AG04449 (cell line): ENCODE measurements around the gene HMG20A.

Experiments
- CTCF ChIA-PET: fragments of 350-600 bp; formaldehyde crosslinking; extraction: SDS; loops from one replicate; lab custom pipeline; 2021; ENCODE audit warnings: antibody characterized with exemption; lab: Yijun Ruan, JAX
- POLR2A ChIA-PET: fragments of 400-600, 350-600 bp; formaldehyde crosslinking; extraction: SDS; loops from one replicate; lab custom pipeline; 2020; ENCODE audit warnings: antibody characterized with exemption, inconsistent platforms; lab: Yijun Ruan, JAX
- DNase-seq: peaks from one replicate; pipeline ENCODE4 v3.0.0-alpha.2; 2010; ENCODE audit warnings: low read depth, low spot score
- H3K4me3 ChIP-seq: 2 replicates; pipeline ENCODE4 v1.5.1; 2011; ENCODE audit warnings: low read depth, mild to moderate bottlenecking, control low read depth, low read length
- TF ChIP-seq, protein P1 (sequence below): IDR thresholded peaks from one replicate; pipeline ENCODE4 v1.5.1; 2011; ENCODE audit warnings: mild to moderate bottlenecking, moderate library complexity, low read length, control low read depth, inconsistent platforms; ENCODE audit not compliant: insufficient read depth; ENCODE audit errors: missing control alignments

The HMG20A gene

DNA sequence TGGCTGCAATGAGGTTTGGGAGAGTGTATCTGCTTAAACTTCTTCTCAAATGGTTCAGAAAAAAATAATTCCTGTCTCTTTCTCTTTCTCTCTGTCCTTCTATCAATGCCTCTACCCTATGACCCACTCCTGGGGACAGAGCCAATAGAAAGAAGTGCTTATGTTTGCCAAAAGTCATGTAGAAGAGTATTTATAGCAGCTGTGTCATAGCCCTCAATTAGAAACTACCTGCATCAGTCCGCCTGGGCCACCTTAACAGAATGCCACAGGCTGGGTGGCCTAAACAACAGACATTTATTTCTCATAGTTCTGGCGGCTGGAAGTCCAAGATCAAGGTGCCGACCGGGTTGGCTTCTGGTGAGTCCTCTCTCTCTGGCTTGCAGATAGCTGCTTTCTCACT, 92.5 kb downstream of the HMG20A start:
- ChIA-PET CTCF (no interaction called here), POLR2A (no interaction called here)
- no peak for DNase-seq
- no peak overlapping the region for H3K4me3 ChIP-seq
- TF ChIP-seq, protein P1, sequence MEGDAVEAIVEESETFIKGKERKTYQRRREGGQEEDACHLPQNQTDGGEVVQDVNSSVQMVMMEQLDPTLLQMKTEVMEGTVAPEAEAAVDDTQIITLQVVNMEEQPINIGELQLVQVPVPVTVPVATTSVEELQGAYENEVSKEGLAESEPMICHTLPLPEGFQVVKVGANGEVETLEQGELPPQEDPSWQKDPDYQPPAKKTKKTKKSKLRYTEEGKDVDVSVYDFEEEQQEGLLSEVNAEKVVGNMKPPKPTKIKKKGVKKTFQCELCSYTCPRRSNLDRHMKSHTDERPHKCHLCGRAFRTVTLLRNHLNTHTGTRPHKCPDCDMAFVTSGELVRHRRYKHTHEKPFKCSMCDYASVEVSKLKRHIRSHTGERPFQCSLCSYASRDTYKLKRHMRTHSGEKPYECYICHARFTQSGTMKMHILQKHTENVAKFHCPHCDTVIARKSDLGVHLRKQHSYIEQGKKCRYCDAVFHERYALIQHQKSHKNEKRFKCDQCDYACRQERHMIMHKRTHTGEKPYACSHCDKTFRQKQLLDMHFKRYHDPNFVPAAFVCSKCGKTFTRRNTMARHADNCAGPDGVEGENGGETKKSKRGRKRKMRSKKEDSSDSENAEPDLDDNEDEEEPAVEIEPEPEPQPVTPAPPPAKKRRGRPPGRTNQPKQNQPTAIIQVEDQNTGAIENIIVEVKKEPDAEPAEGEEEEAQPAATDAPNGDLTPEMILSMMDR = no peak

DNA sequence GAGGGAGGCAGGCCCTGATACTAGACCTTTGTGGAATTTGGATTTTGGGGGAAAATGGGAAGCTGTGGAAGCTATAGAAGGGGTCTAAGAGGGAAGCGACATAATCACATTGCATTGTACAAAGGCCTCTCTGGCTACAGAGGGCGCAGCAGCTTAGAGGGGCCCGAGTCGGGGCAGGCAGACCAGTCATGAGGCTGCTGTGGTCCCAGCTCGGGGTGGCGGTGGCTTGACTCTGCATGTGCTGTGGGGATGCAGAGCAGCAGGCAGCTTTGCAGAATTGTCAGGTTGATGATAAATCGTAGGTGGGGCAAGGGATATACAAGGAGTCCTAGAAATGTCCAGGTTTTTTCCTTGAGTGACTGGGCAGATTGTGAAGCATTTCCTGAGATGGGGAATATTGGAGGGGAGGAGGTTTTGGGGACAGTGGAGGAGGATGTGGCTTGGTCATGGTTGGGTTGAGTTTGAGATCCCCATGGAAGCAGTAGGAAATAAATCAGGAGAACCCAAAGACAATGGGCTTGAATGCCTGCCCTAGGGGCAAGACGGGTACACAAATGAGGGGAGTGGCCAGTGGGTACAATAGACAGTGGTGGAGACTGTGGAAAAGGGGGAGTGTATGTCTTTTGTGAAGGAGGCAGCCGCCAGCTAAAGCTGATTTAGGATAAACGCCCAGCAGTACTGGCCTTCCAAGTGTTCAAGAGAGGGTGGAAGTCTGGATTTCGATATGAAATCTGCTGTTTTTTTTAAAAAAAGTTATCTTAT, 94.1 kb downstream of the HMG20A start:
- ChIA-PET CTCF (interaction anchor here (0.7 to 0.9 kb wide), 3 partner anchors 10 to 25 kb away, joined by 3 read pairs; no protein-coding TSS in a partner anchor), POLR2A (no interaction called here)
- no peak overlapping the region for H3K4me3 ChIP-seq
- DNase-seq = no peak
- TF ChIP-seq, protein P1 = no peak

DNA sequence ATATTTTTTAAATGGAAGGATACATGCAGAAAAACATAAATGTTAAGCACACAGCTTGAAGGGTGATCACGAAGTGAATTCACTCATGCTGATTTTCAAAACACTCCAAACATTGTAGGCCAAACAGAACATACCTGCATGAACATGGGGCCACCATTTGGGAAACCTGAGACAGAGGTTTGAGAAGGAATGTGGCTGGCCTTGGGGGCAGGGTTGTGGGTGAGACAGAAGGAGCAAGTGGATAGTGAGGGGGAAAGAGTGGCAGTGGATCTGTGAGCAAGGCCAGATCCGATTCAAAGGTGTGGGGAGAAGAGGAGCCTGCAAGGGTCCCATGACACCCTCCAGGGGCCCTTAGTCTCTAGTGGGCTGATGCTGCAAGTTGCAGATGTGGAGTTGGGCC, 94.9 kb downstream of the HMG20A start:
- no peak for DNase-seq
- ChIA-PET CTCF (no interaction called here), POLR2A (no interaction called here)
- no peak overlapping the region for H3K4me3 ChIP-seq
- TF ChIP-seq, protein P1 = no peak

DNA sequence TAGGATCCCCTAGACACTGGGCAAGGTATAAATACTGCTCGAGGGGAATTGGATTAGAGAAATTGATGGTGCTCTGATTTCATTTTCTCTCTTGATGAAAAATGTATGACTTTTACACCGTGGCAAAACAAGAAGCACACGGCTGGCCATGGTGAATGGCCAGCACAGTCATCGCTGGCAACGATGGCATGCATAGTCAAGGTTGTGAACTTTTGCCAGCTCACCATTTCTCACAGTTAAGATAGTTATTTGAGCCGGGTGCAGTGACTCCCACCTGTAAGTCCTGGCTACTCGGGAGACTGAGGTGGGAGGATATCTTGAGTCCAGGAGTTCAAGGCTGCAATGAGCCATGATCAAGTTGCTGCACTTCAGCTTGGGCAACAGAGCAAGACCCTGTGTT, 95.4 kb downstream of the HMG20A start:
- H3K4me3 ChIP-seq = no peak overlapping the region
- CTCF ChIA-PET = no interaction called here
- POLR2A ChIA-PET = no interaction called here
- no peak for DNase-seq
- TF ChIP-seq, protein P1 = no peak

DNA sequence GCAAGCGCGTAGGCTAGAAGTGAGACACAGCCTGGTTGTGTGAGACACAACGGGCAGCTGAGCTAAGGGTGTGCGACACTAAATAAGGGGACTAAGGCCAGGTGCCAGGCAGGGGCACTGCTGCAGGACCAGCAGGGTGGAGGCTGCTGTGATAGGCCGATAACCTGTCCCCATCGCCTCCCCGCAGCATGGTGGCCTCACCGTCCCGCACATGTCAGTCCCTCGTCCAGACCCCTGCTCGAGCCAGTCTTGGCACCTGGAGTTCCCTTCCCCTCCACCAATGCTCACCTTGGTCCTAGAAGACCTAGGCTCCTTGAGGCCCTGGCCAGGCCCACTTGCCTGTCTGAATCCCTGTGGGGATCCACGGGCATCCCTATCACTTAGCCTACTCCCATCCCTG, 96.1 kb downstream of the HMG20A start:
- DNase-seq = no peak
- ChIA-PET POLR2A (no interaction called here), CTCF (no interaction called here)
- TF ChIP-seq, protein P1 = no peak
- H3K4me3 ChIP-seq = no peak overlapping the region

DNA sequence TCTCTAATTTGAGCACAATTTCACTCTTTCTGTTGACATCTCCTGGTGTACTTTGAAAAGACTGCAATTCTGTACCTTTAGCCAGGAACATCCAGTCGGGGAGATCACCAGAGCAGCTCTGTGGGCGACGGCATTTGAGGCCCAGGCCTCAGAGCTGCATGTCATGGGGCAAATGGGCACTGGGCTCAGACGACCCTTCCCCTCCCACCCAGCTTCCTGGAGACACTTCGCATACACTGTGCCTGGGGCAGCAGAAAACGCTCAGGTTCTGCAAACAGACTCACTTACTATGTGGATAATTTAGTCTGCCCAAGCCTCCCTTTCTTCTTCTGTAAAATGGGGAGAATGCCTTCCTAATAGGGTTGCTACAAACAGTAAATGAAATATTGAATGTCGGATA, 96.9 kb downstream of the HMG20A start:
- ChIA-PET POLR2A (no interaction called here), CTCF (interaction anchor here (1.6 kb wide), 1 partner anchor 19 kb away, joined by 4 read pairs; no protein-coding TSS in a partner anchor)

More for the DNA sequence above, 96.9 kb downstream of the HMG20A start:
- H3K4me3 ChIP-seq = no peak overlapping the region
- DNase-seq = no peak
- TF ChIP-seq, protein P1 = no peak
